Astrocyte of the cerebellum (primary cell): ENCODE measurements around the gene DGKD.

ENCODE experiments used
- DNase-seq: peaks from one replicate; pipeline ENCODE4 v3.0.0-alpha.2; 2011; ENCODE audit warnings: low read depth
- H3K4me3 ChIP-seq: 2 replicates; pipeline ENCODE4 v1.5.1; 2011; ENCODE audit warnings: mild to moderate bottlenecking, low read depth, low read length, moderate library complexity
- CTCF ChIP-seq: IDR thresholded peaks from 2 replicates; pipeline ENCODE4 v1.5.1; 2012; ENCODE audit warnings: low read length, low read depth, moderate library complexity, mild to moderate bottlenecking; ENCODE audit errors: missing control alignments
- in situ Hi-C: cut with HindIII; loops from 2 replicates; pipeline ENCODE4 v1.10.0; 2017; ENCODE audit warnings: low sequenced_read_pairs

Gene DGKD

DNA sequence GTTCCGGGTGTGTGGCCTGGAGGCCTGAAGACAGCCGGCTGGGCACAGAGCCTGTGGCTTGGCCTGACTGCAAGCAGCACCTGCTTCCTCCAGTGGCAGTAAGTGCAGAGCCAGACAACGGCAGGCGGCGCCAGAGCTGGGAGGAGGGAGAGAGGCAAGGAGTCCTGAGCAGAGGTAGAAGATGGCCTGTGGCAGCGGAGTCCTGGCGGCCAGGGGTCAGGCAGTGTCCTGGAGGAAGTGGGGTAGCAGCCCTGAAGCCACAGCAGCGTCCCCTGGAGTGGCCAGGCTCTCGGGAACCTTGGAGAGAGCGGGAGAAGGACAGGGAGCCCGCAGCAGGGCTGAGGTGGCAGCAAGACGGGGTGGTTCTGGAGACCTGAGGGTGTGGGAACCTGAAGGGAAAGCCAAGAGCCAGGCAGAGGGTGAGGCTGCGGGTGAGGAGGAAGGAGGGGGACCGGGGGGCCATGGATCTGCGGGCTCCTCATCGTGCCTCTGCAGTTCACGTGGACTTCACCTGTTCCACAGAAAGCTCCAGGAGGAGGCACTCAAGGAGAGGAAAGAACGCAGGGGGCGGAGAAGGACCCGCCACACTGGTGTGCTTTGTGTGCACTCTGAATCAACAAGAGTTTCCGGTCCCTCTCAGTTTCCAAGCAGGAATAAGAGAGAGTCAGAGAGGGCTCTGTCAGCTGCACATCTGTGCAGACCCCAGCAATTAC lies 126.4 kb downstream of the DGKD start:
- TF ChIP-seq CTCF, result peak; percentile 24
- in situ Hi-C loops, result no loop called here
- no peak overlapping the region for H3K4me3 ChIP-seq
- DNase-seq, result peak; percentile 16

- no peak for DNase-seq
- TF ChIP-seq CTCF, result no peak
Observed at GRCh38 chr2:233481368-233482142, 127.3 kb downstream of the DGKD start.

DNA sequence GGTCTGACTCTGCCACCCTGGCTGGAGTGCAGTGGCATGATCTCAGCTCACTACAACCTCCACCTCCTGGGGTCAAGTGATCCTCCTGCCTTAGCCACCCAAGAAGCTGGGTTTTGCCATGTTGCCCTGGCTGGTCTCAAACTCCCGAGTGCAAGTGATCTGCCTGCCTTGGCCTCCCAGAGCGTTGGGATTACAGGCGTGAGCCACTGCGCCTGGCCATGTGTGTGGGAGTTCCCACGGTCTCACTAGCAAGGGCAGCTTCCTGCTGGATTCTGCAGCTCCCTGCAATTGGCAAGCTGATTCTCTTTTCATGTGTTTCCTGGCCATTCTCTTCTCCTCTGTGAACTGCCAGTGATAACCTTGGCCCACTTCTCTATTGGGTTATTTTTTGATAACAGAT lies 128.3 kb downstream of the DGKD start:
- TF ChIP-seq CTCF, result no peak
- DNase-seq, result no peak
- in situ Hi-C loops, result no loop called here
- H3K4me3 ChIP-seq, result no peak overlapping the region

More at GRCh38 chr2:233481368-233482142, 127.3 kb downstream of the DGKD start:
- H3K4me3 ChIP-seq, result no peak overlapping the region
- in situ Hi-C loops, result no loop called here

DNA sequence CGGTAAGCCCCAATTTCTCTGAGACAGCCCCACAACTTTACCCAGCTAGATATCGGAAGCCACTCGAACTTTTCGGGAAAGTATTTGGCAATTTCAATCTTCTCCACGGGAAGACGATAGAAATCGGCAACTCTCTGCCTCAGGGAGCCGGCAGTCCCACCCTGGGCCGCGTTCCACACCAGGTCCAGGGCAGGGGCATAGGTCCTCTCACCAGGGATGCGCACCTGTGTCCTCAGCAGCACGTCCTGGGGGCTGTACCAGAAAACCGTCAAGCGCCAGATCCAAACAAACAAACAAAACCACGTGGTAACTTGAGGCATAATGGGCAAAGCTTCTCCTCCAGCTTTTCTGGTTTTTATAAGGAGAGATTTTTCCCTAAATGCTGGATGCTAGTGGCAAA lies 131.4 kb downstream of the DGKD start:
- no peak for TF ChIP-seq CTCF
- no peak for DNase-seq
- in situ Hi-C loops, result no loop called here
- H3K4me3 ChIP-seq, result no peak overlapping the region

- no peak for TF ChIP-seq CTCF
- H3K4me3 ChIP-seq, result no peak overlapping the region
- in situ Hi-C loops, result no loop called here
- DNase-seq, result no peak
Observed at GRCh38 chr2:233486357-233486756, 132.1 kb downstream of the DGKD start.

GRCh38 chr2:233486778-233487552 lies 132.7 kb downstream of the DGKD start:
- no peak for TF ChIP-seq CTCF
- no peak overlapping the region for H3K4me3 ChIP-seq
- in situ Hi-C loops, result no loop called here
- DNase-seq, result peak; percentile 82
